ENCODE data around the gene TRIM14.
"Not testable (repeated sequence)": the region's sequence is repeated elsewhere in the genome, so short reads cannot be mapped to it uniquely, and the experiment has no call there.

The TRIM14 gene

GRCh38 chr9:98083566-98084183, 35.3 kb downstream of the TRIM14 start:
- no peak for TF ChIP-seq CTCF (IDR thresholded peaks at IDR 0.05; ENCODE audit: unreplicated experiment in 3 of 3)
- Mint-ChIP-seq H3K4me1 (no peaks in the 10 kb centered on the region), H3K4me3 (no peak overlapping the region), H3K36me3 (ENCODE audit: low read depth) (peaks cover 22% of the 10 kb centered on the region), H3K9me3 (no peaks in the 10 kb centered on the region), H3K27ac (peak overlapping the region in 1 of 3 experiments; percentile 12), H3K27me3 (ENCODE audit: low read depth) (peaks cover 3% of the 10 kb centered on the region)

GRCh38 chr9:98083061-98083501, 35.9 kb downstream of the TRIM14 start:
- no peak for TF ChIP-seq CTCF (IDR thresholded peaks at IDR 0.05; ENCODE audit: unreplicated experiment in 3 of 3)
- Mint-ChIP-seq H3K4me1 (no peaks in the 10 kb centered on the region), H3K27ac (no peak overlapping the region), H3K9me3 (no peaks in the 10 kb centered on the region), H3K4me3 (no peak overlapping the region), H3K27me3 (ENCODE audit: low read depth) (peaks cover 3% of the 10 kb centered on the region), H3K36me3 (ENCODE audit: low read depth) (peaks cover 23% of the 10 kb centered on the region)

- no peaks in the 10 kb centered on the region for H3K4me1 Mint-ChIP-seq
- H3K27ac Mint-ChIP-seq = no peak overlapping the region
- TF ChIP-seq CTCF (IDR thresholded peaks at IDR 0.05; ENCODE audit: unreplicated experiment in 3 of 3) = no peak
- H3K27me3 Mint-ChIP-seq (ENCODE audit: low read depth) = peaks cover 3% of the 10 kb centered on the region
- H3K4me3 Mint-ChIP-seq = no peak overlapping the region
- H3K36me3 Mint-ChIP-seq (ENCODE audit: low read depth) = peaks cover 27% of the 10 kb centered on the region
- H3K9me3 Mint-ChIP-seq = no peaks in the 10 kb centered on the region
Measured at GRCh38 chr9:98081477-98082219, 37.4 kb downstream of the TRIM14 start.

- Mint-ChIP-seq H3K4me1 (no peaks in the 10 kb centered on the region), H3K4me3 (no peak overlapping the region), H3K27ac (no peak overlapping the region), H3K9me3 (no peaks in the 10 kb centered on the region), H3K27me3 (ENCODE audit: low read depth) (no peaks in the 10 kb centered on the region), H3K36me3 (ENCODE audit: low read depth) (peaks cover 27% of the 10 kb centered on the region)
- TF ChIP-seq CTCF (IDR thresholded peaks at IDR 0.05; ENCODE audit: unreplicated experiment in 3 of 3) = no peak
Measured at GRCh38 chr9:98080780-98081179, 38.2 kb downstream of the TRIM14 start.

GRCh38 chr9:98080326-98080725, 38.7 kb downstream of the TRIM14 start:
- Mint-ChIP-seq H3K4me1 (no peaks in the 10 kb centered on the region), H3K27ac (no peak overlapping the region), H3K36me3 (ENCODE audit: low read depth) (peaks cover 27% of the 10 kb centered on the region), H3K4me3 (no peak overlapping the region), H3K9me3 (no peaks in the 10 kb centered on the region), H3K27me3 (ENCODE audit: low read depth) (no peaks in the 10 kb centered on the region)
- no peak for TF ChIP-seq CTCF (IDR thresholded peaks at IDR 0.05; ENCODE audit: unreplicated experiment in 3 of 3)

GRCh38 chr9:98078895-98079294, 40.1 kb downstream of the TRIM14 start:
- H3K4me1 Mint-ChIP-seq = no peaks in the 10 kb centered on the region
- H3K27ac Mint-ChIP-seq = no peak overlapping the region
- H3K9me3 Mint-ChIP-seq = no peaks in the 10 kb centered on the region
- H3K4me3 Mint-ChIP-seq = no peak overlapping the region
- TF ChIP-seq CTCF (IDR thresholded peaks at IDR 0.05; ENCODE audit: unreplicated experiment in 3 of 3) = no peak
- no peaks in the 10 kb centered on the region for H3K27me3 Mint-ChIP-seq (ENCODE audit: low read depth)
- H3K36me3 Mint-ChIP-seq (ENCODE audit: low read depth) = peaks cover 25% of the 10 kb centered on the region

GRCh38 chr9:98076514-98076890, 42.5 kb downstream of the TRIM14 start:
- not testable (repeated sequence) for H3K4me3 Mint-ChIP-seq; H3K4me1 Mint-ChIP-seq; H3K27me3 Mint-ChIP-seq (ENCODE audit: low read depth); H3K27ac Mint-ChIP-seq; H3K9me3 Mint-ChIP-seq
- peaks cover 16% of the 10 kb centered on the region for H3K36me3 Mint-ChIP-seq (ENCODE audit: low read depth)
